Endodermal cell (in vitro differentiated cells): ENCODE measurements around the gene NF1. TPM values are rescaled to one million over a fixed set of nuclear protein-coding genes. Genes with fewer than 3 reads are reported as not detected.
A peak's percentile ranks its signal among the peaks of the same experiment; 100 is the strongest.

Experiments
- DNase-seq: peaks from one replicate; pipeline ENCODE4 v3.0.0-alpha.2; 2017
- H3K27ac ChIP-seq: 2 replicates; pipeline ENCODE4 v1.5.1; 2013; ENCODE audit warnings: mild to moderate bottlenecking, low read depth, low read length, moderate library complexity
- H3K27me3 ChIP-seq: 2 replicates; pipeline ENCODE4 v1.6.1; 2013; ENCODE audit warnings: mild to moderate bottlenecking, low read length, moderate library complexity; ENCODE audit not compliant: insufficient read depth, control insufficient read depth, poor library complexity, severe bottlenecking
- H3K36me3 ChIP-seq: 2 replicates; pipeline ENCODE4 v1.7.0; 2013; ENCODE audit warnings: mild to moderate bottlenecking, low read length, moderate library complexity; ENCODE audit not compliant: control insufficient read depth, insufficient read depth
- H3K4me1 ChIP-seq: one replicate; pipeline ENCODE4 v1.7.0; 2013; ENCODE audit warnings: low read length; ENCODE audit not compliant: control insufficient read depth, insufficient read depth
- H3K4me3 ChIP-seq: 2 replicates; pipeline ENCODE4 v1.5.1; 2013; ENCODE audit warnings: mild to moderate bottlenecking, low read length, moderate library complexity
- H3K9ac ChIP-seq: 2 replicates; pipeline ENCODE4 v1.6.1; 2013; ENCODE audit warnings: mild to moderate bottlenecking, low read length, moderate library complexity; ENCODE audit not compliant: poor library complexity, severe bottlenecking; ENCODE audit errors: extremely low read depth
- H3K9me3 ChIP-seq: 2 replicates; pipeline ENCODE4 v1.6.1; 2013; ENCODE audit warnings: mild to moderate bottlenecking, low read length, moderate library complexity; ENCODE audit not compliant: control insufficient read depth
- H3K27ac Mint-ChIP-seq: 2 replicates; pipeline ENCODE4 v1.8.0; 2020; ENCODE audit warnings: mixed read lengths
- H3K27me3 Mint-ChIP-seq: 2 replicates; pipeline ENCODE4 v1.8.0; 2021; ENCODE audit warnings: mild to moderate bottlenecking, mixed read lengths; ENCODE audit not compliant: insufficient read depth
- H3K36me3 Mint-ChIP-seq: 2 replicates; pipeline ENCODE4 v1.8.0; 2020; ENCODE audit warnings: low read depth, mixed read lengths
- H3K4me1 Mint-ChIP-seq: 2 replicates; pipeline ENCODE4 v1.8.0; 2020; ENCODE audit warnings: mixed read lengths
- H3K4me3 Mint-ChIP-seq: 2 replicates; pipeline ENCODE4 v1.8.0; 2020; ENCODE audit warnings: mild to moderate bottlenecking, moderate library complexity, mixed read lengths
- H3K9me3 Mint-ChIP-seq: 2 replicates; pipeline ENCODE4 v1.8.0; 2020; ENCODE audit warnings: mild to moderate bottlenecking, mixed read lengths
- WGBS, 2 experiments: methylation state at CpG; one replicate each; pipeline versions ENCODE4 v1.1.5 to v1.1.7; 2013; ENCODE audit warnings: missing lambda C conversion rate in 2 of 2, mixed read lengths in 1 of 2; ENCODE audit not compliant: insufficient coverage in 1 of 2, insufficient read length in 1 of 2; 5-methylcytosine and 5-hydroxymethylcytosine counted together
- total RNA-seq, 2 donors: library from RNA; stranded (reverse); fragmentation: NEBNext Ultra II Directional in 1 of 2; extraction: Animal tissue kit (Norgen Biotek cat#: 25700) in 1 of 2; gene quantifications; 2 replicates in 1 of 2; 3 replicates in 1 of 2; pipeline ENCODE4 v1.2.1, GENCODE V29; 2021
- TF ChIP-seq, protein P1 (sequence below): fragments of 200-600 bp; sonication (generic); conservative IDR thresholded peaks from 2 replicates; pipeline ENCODE4 v1.5.0; 2021; ENCODE audit warnings: antibody characterized with exemption, mild to moderate bottlenecking

NF1 gene
- total RNA-seq, 2 donors from 2014 or later: 61.9 to 69.3 TPM

DNA sequence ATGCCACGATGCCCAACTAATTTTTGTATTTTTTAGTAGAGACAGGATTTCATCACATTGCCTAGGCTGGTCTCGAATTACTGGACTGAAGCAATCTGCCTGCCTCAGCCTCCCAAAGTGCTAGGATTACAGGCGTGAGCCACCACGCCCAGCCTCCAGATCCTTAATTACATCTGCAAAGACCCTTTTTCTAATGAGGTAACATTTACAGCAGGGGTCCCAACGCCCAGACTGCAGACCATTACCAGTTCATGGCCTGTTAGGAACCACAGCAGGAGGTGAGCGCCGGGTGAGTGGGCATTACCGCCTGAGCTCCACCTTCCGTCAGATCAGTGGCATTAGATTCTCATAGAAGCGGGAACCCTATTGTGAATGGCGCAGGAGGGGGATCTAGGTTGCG, 292.7 kb downstream of the NF1 start:
- no peak overlapping the region for H3K9ac ChIP-seq
- H3K27ac ChIP-seq: no peak overlapping the region
- H3K27me3 ChIP-seq: peaks cover 24% of the 10 kb centered on the region
- H3K4me3 ChIP-seq: no peak overlapping the region
- no peaks in the 10 kb centered on the region for H3K36me3 ChIP-seq
- no peaks in the 10 kb centered on the region for H3K9me3 ChIP-seq
- WGBS, 2 experiments: 90 to 93% methylated on average over 12 of the region's 12 CpGs
- Mint-ChIP-seq H3K9me3 (no peaks in the 10 kb centered on the region), H3K27me3 (peaks cover 24% of the 10 kb centered on the region), H3K36me3 (no peaks in the 10 kb centered on the region), H3K4me1 (peaks cover 14% of the 10 kb centered on the region), H3K4me3 (no peak overlapping the region), H3K27ac (no peak overlapping the region)
- TF ChIP-seq, protein P1, sequence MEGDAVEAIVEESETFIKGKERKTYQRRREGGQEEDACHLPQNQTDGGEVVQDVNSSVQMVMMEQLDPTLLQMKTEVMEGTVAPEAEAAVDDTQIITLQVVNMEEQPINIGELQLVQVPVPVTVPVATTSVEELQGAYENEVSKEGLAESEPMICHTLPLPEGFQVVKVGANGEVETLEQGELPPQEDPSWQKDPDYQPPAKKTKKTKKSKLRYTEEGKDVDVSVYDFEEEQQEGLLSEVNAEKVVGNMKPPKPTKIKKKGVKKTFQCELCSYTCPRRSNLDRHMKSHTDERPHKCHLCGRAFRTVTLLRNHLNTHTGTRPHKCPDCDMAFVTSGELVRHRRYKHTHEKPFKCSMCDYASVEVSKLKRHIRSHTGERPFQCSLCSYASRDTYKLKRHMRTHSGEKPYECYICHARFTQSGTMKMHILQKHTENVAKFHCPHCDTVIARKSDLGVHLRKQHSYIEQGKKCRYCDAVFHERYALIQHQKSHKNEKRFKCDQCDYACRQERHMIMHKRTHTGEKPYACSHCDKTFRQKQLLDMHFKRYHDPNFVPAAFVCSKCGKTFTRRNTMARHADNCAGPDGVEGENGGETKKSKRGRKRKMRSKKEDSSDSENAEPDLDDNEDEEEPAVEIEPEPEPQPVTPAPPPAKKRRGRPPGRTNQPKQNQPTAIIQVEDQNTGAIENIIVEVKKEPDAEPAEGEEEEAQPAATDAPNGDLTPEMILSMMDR: no peak
- peaks cover 9% of the 10 kb centered on the region for H3K4me1 ChIP-seq
- DNase-seq: no peak

DNA sequence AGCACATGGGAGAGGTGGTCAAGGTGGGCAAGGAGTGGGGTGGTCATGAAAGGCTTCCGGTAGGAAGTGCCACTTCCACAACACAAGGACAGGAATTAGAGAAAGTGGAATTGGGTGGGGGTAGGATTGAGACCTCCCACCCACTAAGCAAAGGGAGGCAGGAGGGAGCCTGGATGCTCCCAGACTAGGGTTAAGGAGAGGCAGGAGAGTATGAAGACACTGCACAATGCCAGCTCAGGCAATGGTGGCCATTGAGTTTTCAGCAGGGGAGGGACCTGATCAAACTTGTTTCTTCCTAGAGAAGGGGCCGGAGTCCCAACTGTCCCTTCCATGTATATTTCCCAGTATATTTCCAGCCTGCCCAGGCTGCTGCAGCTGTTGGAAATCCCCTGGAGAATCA, 293.6 kb downstream of the NF1 start:
- 96 to 100% methylated on average over 1 to 2 of the region's 2 CpGs for WGBS, 2 experiments
- H3K9me3 Mint-ChIP-seq: no peaks in the 10 kb centered on the region
- H3K4me3 Mint-ChIP-seq: no peak overlapping the region
- H3K9me3 ChIP-seq: no peaks in the 10 kb centered on the region
- H3K27ac ChIP-seq: no peak overlapping the region
- no peaks in the 10 kb centered on the region for H3K36me3 ChIP-seq
- no peak overlapping the region for H3K9ac ChIP-seq
- H3K27me3 ChIP-seq: peaks cover 33% of the 10 kb centered on the region
- no peak overlapping the region for H3K27ac Mint-ChIP-seq
- H3K27me3 Mint-ChIP-seq: peaks cover 33% of the 10 kb centered on the region
- H3K4me1 ChIP-seq: peaks cover 9% of the 10 kb centered on the region
- no peak for DNase-seq
- TF ChIP-seq, protein P1: no peak
- H3K4me3 ChIP-seq: no peak overlapping the region
- no peaks in the 10 kb centered on the region for H3K36me3 Mint-ChIP-seq
- H3K4me1 Mint-ChIP-seq: peaks cover 14% of the 10 kb centered on the region

DNA sequence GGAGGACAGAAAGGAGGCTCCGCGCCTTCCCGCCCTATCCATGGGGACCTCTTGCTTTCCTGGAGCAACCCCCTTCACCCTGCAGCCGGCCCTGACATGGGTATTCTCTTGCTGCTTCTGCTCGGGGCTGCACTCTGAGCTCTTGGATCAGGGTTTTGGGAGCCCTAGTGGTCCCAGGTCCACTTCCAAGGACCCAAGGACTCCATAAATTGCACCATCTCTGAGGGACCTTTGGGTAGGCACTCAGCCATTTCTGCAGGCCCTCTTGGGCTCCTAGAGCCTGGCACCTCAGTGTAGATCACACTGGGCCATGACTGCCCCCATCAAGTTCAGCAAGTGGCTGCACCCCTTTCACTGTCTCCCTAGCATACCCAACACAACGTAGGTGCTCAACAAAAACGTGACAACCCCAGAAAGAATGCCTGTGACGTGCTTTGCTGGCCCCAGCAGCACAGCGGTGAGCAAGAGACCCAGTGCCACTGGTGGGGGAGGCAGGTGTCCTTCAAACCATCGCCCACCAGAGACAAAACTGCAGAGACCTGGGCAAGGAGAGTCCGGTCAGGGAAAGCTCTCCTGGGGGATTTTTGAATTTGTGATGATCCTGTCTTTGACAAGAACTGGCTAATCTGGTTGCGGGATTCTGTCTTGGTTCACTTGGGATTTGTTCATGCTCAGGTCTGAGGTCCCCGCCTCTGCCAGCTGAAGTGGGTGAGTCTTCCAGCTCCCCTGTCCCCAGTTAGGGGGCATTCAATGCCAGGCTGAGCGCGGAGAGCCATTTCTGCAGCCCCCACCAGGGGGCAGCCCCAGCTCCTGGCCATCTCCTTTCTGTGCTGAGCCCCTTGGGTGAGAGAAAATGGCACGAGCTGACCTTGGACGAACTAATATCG, 294.2 kb downstream of the NF1 start:
- H3K36me3 ChIP-seq: no peaks in the 10 kb centered on the region
- Mint-ChIP-seq H3K27me3 (peaks cover 39% of the 10 kb centered on the region), H3K36me3 (no peaks in the 10 kb centered on the region), H3K4me1 (peaks cover 14% of the 10 kb centered on the region), H3K9me3 (no peaks in the 10 kb centered on the region), H3K4me3 (no peak overlapping the region), H3K27ac (no peak overlapping the region)
- H3K4me3 ChIP-seq: no peak overlapping the region
- peaks cover 9% of the 10 kb centered on the region for H3K4me1 ChIP-seq
- H3K9ac ChIP-seq: no peak overlapping the region
- no peaks in the 10 kb centered on the region for H3K9me3 ChIP-seq
- TF ChIP-seq, protein P1: peak; percentile 90
- peaks cover 40% of the 10 kb centered on the region for H3K27me3 ChIP-seq
- DNase-seq: peak; percentile 89
- 73 to 84% methylated on average over 11 to 18 of the region's 18 CpGs for WGBS, 2 experiments
- no peak overlapping the region for H3K27ac ChIP-seq
